ENCODE data around the gene PDE4B. TPM values are rescaled to one million over a fixed set of nuclear protein-coding genes. Genes with fewer than 3 reads are reported as not detected.
A peak's percentile ranks its signal among the peaks of the same experiment; 100 is the strongest.

Gene PDE4B
- total RNA-seq, 3 donors from 2014 or later: 8.0 to 207 (median 54.4) TPM

DNA sequence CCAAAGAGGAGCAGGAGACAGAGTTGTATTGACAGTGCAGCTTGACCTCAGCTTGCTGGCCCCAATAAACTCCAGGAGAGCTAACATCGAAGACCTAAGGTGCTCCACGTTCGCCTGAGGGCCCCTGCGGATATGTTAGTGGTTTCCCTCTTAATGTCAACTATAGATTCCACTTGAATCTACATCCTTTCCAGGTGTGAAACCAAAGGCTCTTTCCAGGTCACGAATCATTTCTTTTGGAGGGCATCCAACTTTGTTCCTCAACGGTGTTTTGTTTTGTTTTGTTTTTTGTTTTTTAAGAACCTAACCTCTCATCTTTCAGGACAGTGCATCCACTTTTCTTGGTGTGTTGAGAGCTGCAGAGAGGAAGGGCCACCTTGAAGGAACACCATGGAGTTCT is 473.7 kb downstream of the PDE4B start:
- no peaks in the 10 kb centered on the region for H3K9me3 ChIP-seq
- H3K4me1 ChIP-seq: peaks cover 0 to 16% of the 10 kb centered on the region in 2 donors
- H3K27me3 ChIP-seq: no peaks in the 10 kb centered on the region
- intact Hi-C loops (cut with DNase I; ENCODE audit: low total_unique reads): no loop called here
- TF ChIP-seq, protein P1, sequence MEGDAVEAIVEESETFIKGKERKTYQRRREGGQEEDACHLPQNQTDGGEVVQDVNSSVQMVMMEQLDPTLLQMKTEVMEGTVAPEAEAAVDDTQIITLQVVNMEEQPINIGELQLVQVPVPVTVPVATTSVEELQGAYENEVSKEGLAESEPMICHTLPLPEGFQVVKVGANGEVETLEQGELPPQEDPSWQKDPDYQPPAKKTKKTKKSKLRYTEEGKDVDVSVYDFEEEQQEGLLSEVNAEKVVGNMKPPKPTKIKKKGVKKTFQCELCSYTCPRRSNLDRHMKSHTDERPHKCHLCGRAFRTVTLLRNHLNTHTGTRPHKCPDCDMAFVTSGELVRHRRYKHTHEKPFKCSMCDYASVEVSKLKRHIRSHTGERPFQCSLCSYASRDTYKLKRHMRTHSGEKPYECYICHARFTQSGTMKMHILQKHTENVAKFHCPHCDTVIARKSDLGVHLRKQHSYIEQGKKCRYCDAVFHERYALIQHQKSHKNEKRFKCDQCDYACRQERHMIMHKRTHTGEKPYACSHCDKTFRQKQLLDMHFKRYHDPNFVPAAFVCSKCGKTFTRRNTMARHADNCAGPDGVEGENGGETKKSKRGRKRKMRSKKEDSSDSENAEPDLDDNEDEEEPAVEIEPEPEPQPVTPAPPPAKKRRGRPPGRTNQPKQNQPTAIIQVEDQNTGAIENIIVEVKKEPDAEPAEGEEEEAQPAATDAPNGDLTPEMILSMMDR (IDR thresholded peaks at IDR 0.05): no peak
- TF ChIP-seq POLR2AphosphoS5 (IDR thresholded peaks at IDR 0.05) (no peak), POLR2A (IDR thresholded peaks at IDR 0.05) (no peak)
- H3K27ac ChIP-seq: peak overlapping the region in 1 of 2 donors; percentile 20
- DNase-seq (ENCODE audit: low spot score in 2 of 2): no peak
- H3K36me3 ChIP-seq: no peaks in the 10 kb centered on the region
- H3K4me3 ChIP-seq: no peak overlapping the region

- H3K36me3 ChIP-seq: no peaks in the 10 kb centered on the region
- H3K4me3 ChIP-seq: no peak overlapping the region
- intact Hi-C loops (cut with DNase I; ENCODE audit: low total_unique reads): no loop called here
- DNase-seq (ENCODE audit: low spot score in 2 of 2): no peak
- H3K4me1 ChIP-seq: peaks cover 0 to 16% of the 10 kb centered on the region in 2 donors
- TF ChIP-seq, protein P1 (IDR thresholded peaks at IDR 0.05): no peak
- no peak for TF ChIP-seq POLR2A (IDR thresholded peaks at IDR 0.05)
- TF ChIP-seq POLR2AphosphoS5 (IDR thresholded peaks at IDR 0.05): no peak
- H3K9me3 ChIP-seq: no peaks in the 10 kb centered on the region
- H3K27me3 ChIP-seq: no peaks in the 10 kb centered on the region
- H3K27ac ChIP-seq: peak overlapping the region; percentile 27 to 56
Measured at GRCh38 chr1:66266756-66267155, 474.1 kb downstream of the PDE4B start.

DNA sequence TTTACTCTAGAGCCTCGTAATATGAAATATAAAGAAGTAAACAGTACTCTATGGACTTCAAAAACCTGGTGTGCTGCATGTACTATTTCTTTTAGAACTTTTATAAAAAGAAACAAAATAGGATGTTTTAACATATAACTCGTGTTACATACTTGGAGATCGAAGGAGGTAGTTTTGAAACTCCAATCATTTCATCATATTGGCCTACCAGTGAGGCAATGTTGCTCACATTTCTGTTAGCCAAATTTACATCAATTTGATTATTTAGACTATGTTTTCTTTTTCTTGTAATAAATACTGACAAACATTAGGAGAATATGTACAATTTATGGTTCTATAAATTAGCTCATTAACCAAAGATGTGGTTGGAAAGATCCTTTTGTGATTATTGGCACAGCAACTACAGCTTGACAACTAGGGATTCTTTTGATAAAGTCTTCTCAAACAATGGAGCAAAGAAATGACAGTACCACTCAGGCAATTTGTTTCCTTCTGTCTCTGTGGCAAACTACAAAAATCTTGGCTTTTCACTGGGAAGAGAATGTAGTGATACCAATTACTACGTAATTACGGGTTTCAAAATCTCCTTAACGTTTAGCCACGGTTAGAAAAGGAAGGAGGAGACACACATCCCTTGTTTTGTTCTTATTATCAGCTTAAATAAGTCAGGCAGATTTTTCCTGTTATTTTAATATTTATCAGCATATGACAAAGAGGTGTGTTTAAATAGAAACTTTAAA is 474.7 kb downstream of the PDE4B start:
- Histone ChIP-seq H3K36me3 (no peaks in the 10 kb centered on the region), H3K4me1 (peaks cover 4 to 12% of the 10 kb centered on the region in 2 donors), H3K27me3 (no peaks in the 10 kb centered on the region), H3K27ac (peak overlapping the region; percentile 2 to 56), H3K4me3 (no peak overlapping the region), H3K9me3 (no peaks in the 10 kb centered on the region)
- DNase-seq (ENCODE audit: low spot score in 2 of 2): no peak
- intact Hi-C loops (cut with DNase I; ENCODE audit: low total_unique reads): no loop called here
- no peak for TF ChIP-seq POLR2A (IDR thresholded peaks at IDR 0.05)
- no peak for TF ChIP-seq POLR2AphosphoS5 (IDR thresholded peaks at IDR 0.05)
- TF ChIP-seq, protein P1 (IDR thresholded peaks at IDR 0.05): no peak

GRCh38 chr1:66269222-66269621 is 476.5 kb downstream of the PDE4B start:
- Histone ChIP-seq H3K36me3 (no peaks in the 10 kb centered on the region), H3K9me3 (no peaks in the 10 kb centered on the region), H3K4me3 (no peak overlapping the region), H3K27me3 (no peaks in the 10 kb centered on the region), H3K4me1 (peaks cover 4 to 12% of the 10 kb centered on the region in 2 donors), H3K27ac (peak overlapping the region in 1 of 2 donors; percentile 85)
- TF ChIP-seq, protein P1 (IDR thresholded peaks at IDR 0.05): no peak
- TF ChIP-seq POLR2AphosphoS5 (IDR thresholded peaks at IDR 0.05): no peak
- no peak for TF ChIP-seq POLR2A (IDR thresholded peaks at IDR 0.05)
- DNase-seq (ENCODE audit: low spot score in 2 of 2): no peak
- intact Hi-C loops (cut with DNase I; ENCODE audit: low total_unique reads): no loop called here

DNA sequence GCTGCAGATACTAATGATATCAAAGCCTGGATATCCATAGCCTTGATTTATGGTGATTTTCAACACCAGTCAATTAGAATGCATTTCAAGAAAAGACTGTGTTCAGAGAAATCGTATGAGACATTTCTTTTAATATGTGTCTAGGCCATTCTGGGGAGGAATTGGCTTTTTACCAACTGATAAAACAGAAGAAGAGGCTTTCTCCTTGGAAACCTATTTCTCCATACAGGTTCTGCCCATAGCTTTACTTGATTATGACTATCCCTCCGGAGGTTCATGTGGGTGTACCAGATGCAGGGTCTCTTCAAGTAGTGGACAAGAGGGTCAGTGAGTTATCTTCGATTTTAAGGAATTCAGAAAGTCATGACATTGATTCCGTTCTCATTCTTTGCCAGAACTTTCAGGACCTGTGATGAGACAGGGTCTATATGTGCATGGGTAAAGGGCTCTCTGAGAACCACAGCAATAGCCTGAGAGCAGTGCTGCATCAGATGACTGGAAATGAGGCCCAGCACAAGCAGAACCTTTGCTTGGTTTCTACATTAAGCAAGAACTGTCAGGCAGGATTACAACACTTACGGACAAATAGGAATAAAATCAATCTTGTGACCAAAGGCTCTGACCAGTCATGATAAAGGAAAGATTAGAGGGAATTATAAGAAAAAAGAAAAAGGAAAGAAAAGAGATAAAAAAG is 477.6 kb downstream of the PDE4B start:
- Histone ChIP-seq H3K4me3 (no peak overlapping the region), H3K27me3 (no peaks in the 10 kb centered on the region), H3K9me3 (no peaks in the 10 kb centered on the region), H3K27ac (peak overlapping the region; percentile 77 to 85), H3K36me3 (no peaks in the 10 kb centered on the region), H3K4me1 (peaks cover 4 to 16% of the 10 kb centered on the region in 2 donors)
- no peak for DNase-seq (ENCODE audit: low spot score in 2 of 2)
- TF ChIP-seq POLR2AphosphoS5 (IDR thresholded peaks at IDR 0.05) (peak in 2 of 3 donors; percentile 39 to 47), POLR2A (IDR thresholded peaks at IDR 0.05) (no peak)
- TF ChIP-seq, protein P1 (IDR thresholded peaks at IDR 0.05): no peak
- intact Hi-C loops (cut with DNase I; ENCODE audit: low total_unique reads): no loop called here
